Fibroblast of the aortic adventitia (primary cell): ENCODE results near the gene DLL1. TPM values are rescaled to one million over a fixed set of nuclear protein-coding genes. Genes with fewer than 3 reads are reported as not detected.

ENCODE experiments used
- DNase-seq: peaks from one replicate; pipeline ENCODE4 v3.0.0-alpha.2; 2010; ENCODE audit warnings: low read depth
- H3K4me3 ChIP-seq: 2 replicates; pipeline ENCODE4 v1.5.1; 2011; ENCODE audit warnings: low read depth, mild to moderate bottlenecking, control low read depth, low read length, moderate library complexity
- total RNA-seq: library from RNA; depleted of rRNA; stranded (reverse); fragments of >200 nt; gene quantifications from 2 replicates; pipeline ENCODE4 v1.2.3, GENCODE V29; 2012; ENCODE audit warnings: low replicate concordance
- TF ChIP-seq, protein P1 (sequence below): IDR thresholded peaks from 2 replicates; pipeline ENCODE4 v1.5.1; 2011; ENCODE audit warnings: mild to moderate bottlenecking, low read length, control low read depth, inconsistent platforms; ENCODE audit not compliant: insufficient read depth

DLL1 gene
- total RNA-seq, 1 donor: 0.09 TPM

DNA sequence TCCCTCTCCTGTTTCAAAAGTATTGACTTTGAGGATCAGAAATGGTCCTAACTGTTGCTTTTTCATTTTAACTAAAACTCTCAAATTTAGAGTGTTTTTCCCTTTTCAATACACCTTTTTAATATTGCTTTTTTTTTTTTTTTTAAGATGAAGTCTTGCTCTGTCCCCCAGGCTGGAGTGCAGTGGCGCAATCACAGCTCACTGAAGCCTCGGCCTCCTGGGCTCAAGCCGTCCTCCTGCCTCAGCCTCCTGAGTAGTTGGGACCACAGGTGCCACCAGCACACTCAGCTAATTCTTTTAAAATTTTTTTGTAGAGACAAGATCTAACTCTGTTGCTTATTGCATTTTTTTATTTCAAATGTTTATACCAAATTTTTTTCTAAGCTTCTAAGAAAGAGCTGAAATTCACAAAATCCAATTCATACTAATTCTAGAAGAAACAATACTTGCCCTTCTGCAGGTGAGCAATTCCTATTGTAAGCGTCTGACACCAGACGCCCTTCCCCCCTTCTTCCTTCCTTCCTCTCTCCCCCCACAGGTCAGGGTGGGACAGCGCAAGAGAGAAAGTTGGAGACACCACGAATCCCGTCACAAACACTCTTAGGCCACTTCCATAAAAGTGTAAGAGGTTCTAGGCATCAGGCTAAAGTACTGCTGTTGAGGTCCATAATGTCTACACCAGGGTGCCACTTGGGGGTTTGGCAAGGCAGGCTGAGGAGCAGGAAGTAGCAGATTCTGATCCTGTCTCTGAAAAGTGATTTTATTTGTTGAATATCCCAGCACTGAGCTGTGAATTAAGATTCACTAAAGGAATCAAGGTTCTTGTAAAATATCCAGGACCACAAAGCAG, 12.8 kb downstream of the DLL1 start:
- H3K4me3 ChIP-seq: no peak overlapping the region
- TF ChIP-seq, protein P1, sequence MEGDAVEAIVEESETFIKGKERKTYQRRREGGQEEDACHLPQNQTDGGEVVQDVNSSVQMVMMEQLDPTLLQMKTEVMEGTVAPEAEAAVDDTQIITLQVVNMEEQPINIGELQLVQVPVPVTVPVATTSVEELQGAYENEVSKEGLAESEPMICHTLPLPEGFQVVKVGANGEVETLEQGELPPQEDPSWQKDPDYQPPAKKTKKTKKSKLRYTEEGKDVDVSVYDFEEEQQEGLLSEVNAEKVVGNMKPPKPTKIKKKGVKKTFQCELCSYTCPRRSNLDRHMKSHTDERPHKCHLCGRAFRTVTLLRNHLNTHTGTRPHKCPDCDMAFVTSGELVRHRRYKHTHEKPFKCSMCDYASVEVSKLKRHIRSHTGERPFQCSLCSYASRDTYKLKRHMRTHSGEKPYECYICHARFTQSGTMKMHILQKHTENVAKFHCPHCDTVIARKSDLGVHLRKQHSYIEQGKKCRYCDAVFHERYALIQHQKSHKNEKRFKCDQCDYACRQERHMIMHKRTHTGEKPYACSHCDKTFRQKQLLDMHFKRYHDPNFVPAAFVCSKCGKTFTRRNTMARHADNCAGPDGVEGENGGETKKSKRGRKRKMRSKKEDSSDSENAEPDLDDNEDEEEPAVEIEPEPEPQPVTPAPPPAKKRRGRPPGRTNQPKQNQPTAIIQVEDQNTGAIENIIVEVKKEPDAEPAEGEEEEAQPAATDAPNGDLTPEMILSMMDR: no peak
- no peak for DNase-seq

DNA sequence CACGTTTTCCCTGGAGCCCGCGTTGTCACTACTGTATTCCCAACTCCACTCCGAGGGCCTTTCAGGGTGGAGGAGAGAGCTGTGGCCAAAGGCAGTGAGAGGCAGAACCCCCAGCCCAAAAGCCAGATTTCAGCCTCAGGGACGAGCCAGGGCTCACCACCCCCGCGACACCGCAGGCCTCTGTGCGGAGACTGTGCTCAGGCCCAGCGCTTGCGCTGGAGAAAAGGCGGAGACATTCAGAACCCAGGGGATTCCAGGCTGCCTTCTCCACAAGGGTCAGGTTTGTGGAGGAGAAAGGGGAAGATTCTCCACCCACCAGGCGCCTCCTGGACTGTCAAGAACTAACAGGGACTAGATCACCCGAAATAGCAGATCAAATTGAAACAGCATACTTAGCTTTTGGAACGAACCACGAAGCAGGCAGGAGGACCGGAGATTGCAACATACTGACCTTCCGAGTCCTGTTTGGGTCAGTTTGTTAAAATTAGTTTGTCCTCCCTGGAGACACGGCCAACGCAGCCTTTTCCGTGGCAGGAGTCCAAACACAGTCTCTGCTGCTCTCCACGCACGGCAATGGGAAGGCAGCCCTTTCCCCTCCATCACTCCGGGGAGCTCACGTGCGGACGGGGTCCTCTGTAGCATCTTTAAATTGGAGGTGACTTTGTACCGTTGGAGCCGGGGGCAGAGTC, 14.4 kb downstream of the DLL1 start:
- no peak overlapping the region for H3K4me3 ChIP-seq
- TF ChIP-seq, protein P1: no peak
- no peak for DNase-seq

- H3K4me3 ChIP-seq: no peak overlapping the region
- DNase-seq: no peak
- TF ChIP-seq, protein P1: no peak
Observed at GRCh38 chr6:170274713-170275560, 15.9 kb downstream of the DLL1 start.

DNA sequence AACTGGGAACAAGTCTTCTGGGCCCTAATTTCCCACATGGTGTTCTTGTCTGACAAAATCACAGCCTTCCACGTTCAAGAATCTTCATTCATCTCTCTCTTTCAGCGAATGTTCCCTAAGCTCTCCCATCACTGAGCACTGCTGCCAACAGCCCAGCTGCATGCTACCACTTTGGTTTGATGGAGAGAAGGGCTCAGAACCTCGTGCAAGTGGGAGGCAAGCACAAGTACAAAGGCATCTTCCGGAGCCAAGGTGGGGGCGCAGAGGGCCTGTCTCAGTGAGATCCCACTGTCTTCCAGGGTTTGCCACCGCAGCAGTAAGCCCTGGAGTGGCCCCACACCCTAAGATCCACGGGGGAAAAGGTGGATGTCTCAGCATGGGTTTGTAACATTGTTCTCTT, 17.2 kb downstream of the DLL1 start:
- no peak for DNase-seq
- TF ChIP-seq, protein P1: no peak
- H3K4me3 ChIP-seq: no peak overlapping the region

DNA sequence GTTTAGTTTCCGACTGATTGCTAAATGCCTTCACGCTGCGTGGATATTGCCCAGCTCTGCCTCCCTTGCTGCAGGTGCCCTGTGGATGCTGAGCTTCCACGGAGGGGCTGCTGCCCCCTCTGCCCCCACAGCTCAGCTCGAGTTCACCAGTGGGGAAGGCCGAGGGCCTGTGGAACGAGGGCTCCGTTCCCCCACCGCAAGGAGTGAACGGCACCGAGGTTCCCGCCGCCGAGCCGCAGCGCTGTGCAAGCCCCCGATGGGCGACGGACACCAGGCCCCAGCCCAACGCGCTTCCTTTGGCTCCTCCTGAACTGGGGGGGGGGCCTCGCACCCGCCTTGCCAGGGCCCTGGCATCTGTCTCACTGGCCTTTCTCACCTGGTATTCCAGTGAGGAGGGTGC, 17.7 kb downstream of the DLL1 start:
- TF ChIP-seq, protein P1: no peak
- H3K4me3 ChIP-seq: no peak overlapping the region
- no peak for DNase-seq

- H3K4me3 ChIP-seq: no peak overlapping the region
- TF ChIP-seq, protein P1: no peak
- DNase-seq: no peak
Observed at GRCh38 chr6:170272341-170273065, 18.4 kb downstream of the DLL1 start.
